HCT116 (cell line): ENCODE data around the gene AFDN. TPM values are rescaled to one million over a fixed set of nuclear protein-coding genes. Genes with fewer than 3 reads are reported as not detected.

Experiments
- ATAC-seq: fragments of 200-7000 bp; cut with Tn5 transposase; 2 replicates; pipeline ENCODE4 v1.9.1; 2020; ENCODE audit warnings: mild to moderate bottlenecking, moderate library complexity
- BruUV-seq: library from RNA; stranded (reverse); fragments of 400-500 nt; replicated peaks from 2 replicates; lab custom pipeline; 2021; lab: Mats Ljungman, UMichigan
- CTCF ChIA-PET: fragments of 300-600 bp; sonication (Branson Sonifier 250); formaldehyde crosslinking; loops from one replicate; lab custom pipeline; 2021; ENCODE audit warnings: antibody characterized with exemption; lab: Charles Lee
- POLR2A ChIA-PET: fragments of 300-600, 350-600 bp; sonication (Branson Sonifier 250); formaldehyde crosslinking; loops from one replicate; lab custom pipeline; 2021; ENCODE audit warnings: antibody characterized with exemption; lab: Charles Lee
- RAD21 ChIA-PET, 2 experiments: fragments of 300-600 bp; sonication (Branson Sonifier 250); formaldehyde crosslinking; loops; one replicate each; lab custom pipeline; 2023; ENCODE audit warnings: low total read pairs in 2 of 2; ENCODE audit not compliant: uncharacterized antibody in 2 of 2, unreplicated experiment in 2 of 2, low non-redundant PET in 1 of 2; lab: Charles Lee
- DNase-seq: peaks from one replicate; pipeline ENCODE4 v3.0.0-alpha.2; 2010; ENCODE audit warnings: low read depth, low spot score
- H2AFZ ChIP-seq: fragments of 200-600 bp; shearing (Covaris generic), sonication (generic); 2 replicates; pipeline ENCODE4 v1.6.1; 2017; ENCODE audit warnings: low read depth, mixed run types, mixed read lengths, antibody characterized with exemption, low read length; ENCODE audit not compliant: poor library complexity, severe bottlenecking
- H3K27ac ChIP-seq: 2 replicates; pipeline ENCODE4 v1.5.1; 2012; ENCODE audit warnings: low read depth, low read length
- H3K27me3 ChIP-seq: fragments of 200-600 bp; sonication (generic); 2 replicates; pipeline ENCODE4 v1.6.1; 2016; ENCODE audit warnings: mixed run types, low read length, mixed read lengths; ENCODE audit not compliant: insufficient read depth
- H3K36me3 ChIP-seq, 2 experiments: fragments of 200-500 bp in 1 of 2; fragments of 200-600 bp in 1 of 2; sonication (Bioruptor generic) in 1 of 2; sonication (generic) in 1 of 2; 2 replicates each; pipeline versions ENCODE4 v1.5.1 to v1.6.1; 2014 to 2016; ENCODE audit warnings: low read length in 2 of 2, inconsistent platforms in 1 of 2, mixed read lengths in 1 of 2, mixed run types in 1 of 2; ENCODE audit not compliant: insufficient read depth in 2 of 2, control insufficient read depth in 1 of 2
- H3K4me1 ChIP-seq, 2 experiments: fragments of 200-600 bp in 1 of 2; sonication (generic) in 1 of 2; 2 replicates each; pipeline versions ENCODE4 v1.5.1 to v1.6.1; 2012 to 2017; ENCODE audit warnings: low read length in 2 of 2, inconsistent platforms in 1 of 2, mild to moderate bottlenecking in 1 of 2, mixed read lengths in 1 of 2, mixed run types in 1 of 2, moderate library complexity in 1 of 2; ENCODE audit not compliant: insufficient read depth in 2 of 2, control insufficient read depth in 1 of 2
- H3K4me2 ChIP-seq: fragments of 200-600 bp; sonication (generic); 2 replicates; pipeline ENCODE4 v1.6.1; 2017; ENCODE audit warnings: mixed run types, low read length, mixed read lengths
- H3K4me3 ChIP-seq, 2 experiments: fragments of 200-600 bp in 1 of 2; sonication (generic) in 1 of 2; replicated peaks in 1 of 2; 2 replicates each; pipeline ENCODE4 v1.5.1; 2011 to 2016; ENCODE audit warnings: low read length in 2 of 2, control low read depth in 1 of 2, low read depth in 1 of 2, mild to moderate bottlenecking in 1 of 2, mixed read lengths in 1 of 2, mixed run types in 1 of 2
- H3K79me2 ChIP-seq: fragments of 200-600 bp; sonication (generic); 2 replicates; pipeline ENCODE4 v1.6.1; 2017; ENCODE audit warnings: mild to moderate bottlenecking, mixed run types, low read length, moderate library complexity, mixed read lengths; ENCODE audit not compliant: insufficient read depth
- H3K9ac ChIP-seq: fragments of 200-600 bp; sonication (generic); 2 replicates; pipeline ENCODE4 v1.6.1; 2016; ENCODE audit warnings: low read length, mixed read lengths
- H3K9me2 ChIP-seq: fragments of 200-600 bp; sonication (generic), shearing (Covaris generic); 2 replicates; pipeline ENCODE4 v1.6.1; 2017; ENCODE audit warnings: mixed run types, mild to moderate bottlenecking, moderate library complexity; ENCODE audit not compliant: insufficient read depth
- H3K9me3 ChIP-seq, 2 experiments: fragments of 200-500 bp in 1 of 2; fragments of 200-600 bp in 1 of 2; sonication (Bioruptor generic) in 1 of 2; sonication (generic) in 1 of 2; 2 replicates each; pipeline ENCODE4 v1.6.1; 2014 to 2017; ENCODE audit warnings: low read length in 2 of 2, mixed read lengths in 2 of 2, inconsistent platforms in 1 of 2, low read depth in 1 of 2, mild to moderate bottlenecking in 1 of 2, mixed run types in 1 of 2, moderate library complexity in 1 of 2; ENCODE audit not compliant: control insufficient read depth in 1 of 2, insufficient read depth in 1 of 2
- H4K20me1 ChIP-seq: fragments of 200-600 bp; sonication (generic), shearing (Covaris generic); 2 replicates; pipeline ENCODE4 v1.6.1; 2017; ENCODE audit warnings: mixed run types, mild to moderate bottlenecking, moderate library complexity; ENCODE audit not compliant: insufficient read depth
- CEBPB ChIP-seq: IDR thresholded peaks from 2 replicates; pipeline ENCODE4 v1.6.1; 2012; ENCODE audit warnings: low read depth
- CTCF ChIP-seq, 3 experiments: fragments of 200-600 bp in 1 of 3; sonication (generic) in 1 of 3; IDR thresholded peaks in 2 of 3; conservative IDR thresholded peaks in 1 of 3; 2 replicates each; pipeline ENCODE4 v1.5.1; 2012 to 2017; ENCODE audit warnings: low read depth in 2 of 3, low read length in 2 of 3, antibody characterized with exemption in 1 of 3, borderline replicate concordance in 1 of 3, control low read depth in 1 of 3, mild to moderate bottlenecking in 1 of 3, mixed read lengths in 1 of 3, mixed run types in 1 of 3, moderate library complexity in 1 of 3; ENCODE audit not compliant: insufficient read depth in 1 of 3
- EGR1 ChIP-seq: IDR thresholded peaks from 2 replicates; pipeline ENCODE4 v1.6.1; 2012; ENCODE audit warnings: low read depth
- EZH2 ChIP-seq: fragments of 200-600 bp; sonication (generic); IDR thresholded peaks from 2 replicates; pipeline ENCODE4 v1.6.1; 2017; ENCODE audit warnings: antibody characterized with exemption, mixed run types
- EZH2phosphoT487 ChIP-seq: fragments of 200-600 bp; IDR thresholded peaks from 2 replicates; pipeline ENCODE4 v1.6.1; 2018; ENCODE audit warnings: antibody characterized with exemption, borderline replicate concordance
- FOSL1 ChIP-seq: IDR thresholded peaks from 2 replicates; pipeline ENCODE4 v1.6.1; 2012; ENCODE audit warnings: low read depth
- JUND ChIP-seq: IDR thresholded peaks from 2 replicates; pipeline ENCODE4 v1.6.1; 2012
- POLR2A ChIP-seq: IDR thresholded peaks from 2 replicates; pipeline ENCODE4 v1.7.0; 2011; ENCODE audit warnings: borderline replicate concordance; ENCODE audit not compliant: insufficient read depth, insufficient read length; ENCODE audit errors: extremely low read depth
- POLR2AphosphoS5 ChIP-seq: IDR thresholded peaks from 2 replicates; pipeline ENCODE4 v1.6.1; 2011; ENCODE audit warnings: mild to moderate bottlenecking, low read depth, low read length, moderate library complexity
- RAD21 ChIP-seq: IDR thresholded peaks from 2 replicates; pipeline ENCODE4 v1.6.1; 2012; ENCODE audit warnings: low read depth, mild to moderate bottlenecking
- SIN3A ChIP-seq: IDR thresholded peaks from 2 replicates; pipeline ENCODE4 v1.6.1; 2012; ENCODE audit warnings: low read depth
- SP1 ChIP-seq: IDR thresholded peaks from 2 replicates; pipeline ENCODE4 v1.6.1; 2012; ENCODE audit warnings: low read depth
- SRF ChIP-seq: IDR thresholded peaks from 2 replicates; pipeline ENCODE4 v1.6.1; 2012; ENCODE audit warnings: low read depth
- TCF7L2 ChIP-seq: IDR thresholded peaks from 2 replicates; pipeline ENCODE4 v1.7.0; 2011; ENCODE audit warnings: borderline replicate concordance, inconsistent platforms; ENCODE audit not compliant: insufficient read depth, insufficient read length; ENCODE audit errors: extremely low read depth
- YY1 ChIP-seq: IDR thresholded peaks from 2 replicates; pipeline ENCODE4 v1.6.1; 2011; ENCODE audit warnings: low read length, low read depth, moderate library complexity, mild to moderate bottlenecking; ENCODE audit not compliant: insufficient replicate concordance; ENCODE audit errors: extremely low read depth
- ZBTB33 ChIP-seq: IDR thresholded peaks from 2 replicates; pipeline ENCODE4 v1.6.1; 2011; ENCODE audit warnings: mild to moderate bottlenecking, low read length, moderate library complexity; ENCODE audit not compliant: insufficient replicate concordance; ENCODE audit errors: extremely low read depth
- ZFX ChIP-seq: fragments of 450-650 bp; IDR thresholded peaks from 2 replicates; pipeline ENCODE4 v1.6.1; 2017
- ZNF274 ChIP-seq: fragments of 200-500 bp; sonication (Bioruptor generic); IDR thresholded peaks from 2 replicates; pipeline ENCODE4 v1.6.1; 2014; ENCODE audit warnings: mild to moderate bottlenecking, low read depth, low read length, inconsistent platforms
- intact Hi-C: fragments of 100-400 bp; cut with micrococcal nuclease; formaldehyde crosslinking; loops from 2 replicates; pipeline ENCODE4 v1.10.0; 2022
- total RNA-seq: library from RNA; stranded (reverse); gene quantifications from one replicate; pipeline ENCODE4 v1.2.1, GENCODE V29; 2021; ENCODE audit not compliant: unreplicated experiment
- TF ChIP-seq, protein P1 (sequence below): IDR thresholded peaks from 2 replicates; pipeline ENCODE4 v1.6.1; 2012
- TF ChIP-seq, protein P2 (sequence below): IDR thresholded peaks from 2 replicates; pipeline ENCODE4 v1.6.1; 2012; ENCODE audit warnings: low read depth

AFDN gene
- total RNA-seq, 1 experiment from 2014 or later, result 59.4 TPM

GRCh38 chr6:167956983-167957492 lies 130.3 kb downstream of the AFDN start:
- BruUV-seq, result no TSS peak
- Histone ChIP-seq H3K9me3 (no peaks in the 10 kb centered on the region), H3K9ac (no peak overlapping the region), H4K20me1 (no peaks in the 10 kb centered on the region), H3K4me2 (peak overlapping the region; percentile 52), H2AFZ (no peak overlapping the region), H3K27ac (no peak overlapping the region), H3K4me1 (peaks cover 0 to 18% of the 10 kb centered on the region in 2 experiments; a peak in 3 of 4 replicates), H3K9me2 (no peaks in the 10 kb centered on the region), H3K36me3 (peaks cover 0 to 4% of the 10 kb centered on the region in 2 experiments; a peak in 2 of 4 replicates), H3K4me3 (no peak overlapping the region), H3K27me3 (no peaks in the 10 kb centered on the region), H3K79me2 (peaks cover 9% of the 10 kb centered on the region; the same call in 1 of the 2 replicates)
- ATAC-seq (peak; percentile 65), DNase-seq (no peak)
- intact Hi-C loops, result no loop called here
- POLR2A ChIA-PET, result no interaction called here
- RAD21 ChIA-PET, result no interaction called here
- TF ChIP-seq ZFX (no peak), SIN3A (no peak), EGR1 (no peak), CTCF (IDR thresholded peaks at IDR 0.05 in 2 of 3, conservative IDR thresholded peaks at IDR 0.05 in 1 of 3; ENCODE audit: borderline replicate concordance in 1 of 3, insufficient read depth in 1 of 3, low read depth in 2 of 3, low read length in 2 of 3) (no peak), POLR2AphosphoS5 (no peak), SRF (no peak), ZNF274 (no peak), EZH2phosphoT487 (no peak), JUND (no peak), POLR2A (no peak), SP1 (no peak), ZBTB33 (no peak), CEBPB (no peak), TCF7L2 (no peak), EZH2 (no peak), FOSL1 (no peak; the same call in 1 of the 2 replicates), YY1 (no peak), RAD21 (no peak)
- TF ChIP-seq, protein P1, sequence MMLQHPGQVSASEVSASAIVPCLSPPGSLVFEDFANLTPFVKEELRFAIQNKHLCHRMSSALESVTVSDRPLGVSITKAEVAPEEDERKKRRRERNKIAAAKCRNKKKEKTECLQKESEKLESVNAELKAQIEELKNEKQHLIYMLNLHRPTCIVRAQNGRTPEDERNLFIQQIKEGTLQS, result no peak
- TF ChIP-seq, protein P2, sequence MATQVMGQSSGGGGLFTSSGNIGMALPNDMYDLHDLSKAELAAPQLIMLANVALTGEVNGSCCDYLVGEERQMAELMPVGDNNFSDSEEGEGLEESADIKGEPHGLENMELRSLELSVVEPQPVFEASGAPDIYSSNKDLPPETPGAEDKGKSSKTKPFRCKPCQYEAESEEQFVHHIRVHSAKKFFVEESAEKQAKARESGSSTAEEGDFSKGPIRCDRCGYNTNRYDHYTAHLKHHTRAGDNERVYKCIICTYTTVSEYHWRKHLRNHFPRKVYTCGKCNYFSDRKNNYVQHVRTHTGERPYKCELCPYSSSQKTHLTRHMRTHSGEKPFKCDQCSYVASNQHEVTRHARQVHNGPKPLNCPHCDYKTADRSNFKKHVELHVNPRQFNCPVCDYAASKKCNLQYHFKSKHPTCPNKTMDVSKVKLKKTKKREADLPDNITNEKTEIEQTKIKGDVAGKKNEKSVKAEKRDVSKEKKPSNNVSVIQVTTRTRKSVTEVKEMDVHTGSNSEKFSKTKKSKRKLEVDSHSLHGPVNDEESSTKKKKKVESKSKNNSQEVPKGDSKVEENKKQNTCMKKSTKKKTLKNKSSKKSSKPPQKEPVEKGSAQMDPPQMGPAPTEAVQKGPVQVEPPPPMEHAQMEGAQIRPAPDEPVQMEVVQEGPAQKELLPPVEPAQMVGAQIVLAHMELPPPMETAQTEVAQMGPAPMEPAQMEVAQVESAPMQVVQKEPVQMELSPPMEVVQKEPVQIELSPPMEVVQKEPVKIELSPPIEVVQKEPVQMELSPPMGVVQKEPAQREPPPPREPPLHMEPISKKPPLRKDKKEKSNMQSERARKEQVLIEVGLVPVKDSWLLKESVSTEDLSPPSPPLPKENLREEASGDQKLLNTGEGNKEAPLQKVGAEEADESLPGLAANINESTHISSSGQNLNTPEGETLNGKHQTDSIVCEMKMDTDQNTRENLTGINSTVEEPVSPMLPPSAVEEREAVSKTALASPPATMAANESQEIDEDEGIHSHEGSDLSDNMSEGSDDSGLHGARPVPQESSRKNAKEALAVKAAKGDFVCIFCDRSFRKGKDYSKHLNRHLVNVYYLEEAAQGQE, result no peak
- CTCF ChIA-PET, result no interaction called here
